ENCODE data around the gene CEPT1.
A peak's percentile ranks its signal among the peaks of the same experiment; 100 is the strongest.

CEPT1 gene

GRCh38 chr1:111225717-111226400, 85.8 kb downstream of the CEPT1 start:
- H3K4me3 ChIP-seq (ENCODE audit: control insufficient read depth, low read depth, low read length): no peak overlapping the region
- no peak for TF ChIP-seq CTCF (conservative IDR thresholded peaks at IDR 0.05; ENCODE audit: control insufficient read depth, insufficient read depth, low read depth, low read length)
- DNase-seq (ENCODE audit: low read depth): no peak

- H3K4me3 ChIP-seq (ENCODE audit: control insufficient read depth, low read depth, low read length): no peak within 1 kb of the TSS
- TF ChIP-seq CTCF (conservative IDR thresholded peaks at IDR 0.05; ENCODE audit: control insufficient read depth, insufficient read depth, low read depth, low read length): no peak
- DNase-seq (ENCODE audit: low read depth): peak; percentile 69
These were observed 87.4 kb downstream of the CEPT1 start, which contains the start of gene CHI3L2 for GRCh38 chr1:111227434-111227833. Gene CHI3L2 (plus strand): TSS chr1:111227713. CDS start chr1:111227730, 17 bp downstream.

GRCh38 chr1:111227851-111228747, 88.1 kb downstream of the CEPT1 start:
- H3K4me3 ChIP-seq (ENCODE audit: control insufficient read depth, low read depth, low read length): no peak overlapping the region
- peak; percentile 93 for DNase-seq (ENCODE audit: low read depth)
- TF ChIP-seq CTCF (conservative IDR thresholded peaks at IDR 0.05; ENCODE audit: control insufficient read depth, insufficient read depth, low read depth, low read length): no peak

- no peak for TF ChIP-seq CTCF (conservative IDR thresholded peaks at IDR 0.05; ENCODE audit: control insufficient read depth, insufficient read depth, low read depth, low read length)
- H3K4me3 ChIP-seq (ENCODE audit: control insufficient read depth, low read depth, low read length): no peak overlapping the region
These were observed 88.7 kb downstream of the CEPT1 start for GRCh38 chr1:111228748-111229126.

GRCh38 chr1:111232134-111232533, 92.1 kb downstream of the CEPT1 start:
- no peak for TF ChIP-seq CTCF (conservative IDR thresholded peaks at IDR 0.05; ENCODE audit: control insufficient read depth, insufficient read depth, low read depth, low read length)
- DNase-seq (ENCODE audit: low read depth): no peak
- no peak overlapping the region for H3K4me3 ChIP-seq (ENCODE audit: control insufficient read depth, low read depth, low read length)

More at GRCh38 chr1:111228748-111229126, 88.7 kb downstream of the CEPT1 start:
- no peak for DNase-seq (ENCODE audit: low read depth)

- DNase-seq (ENCODE audit: low read depth): peak; percentile 33
These were observed 94.2 kb downstream of the CEPT1 start for GRCh38 chr1:111234258-111234657.

More at GRCh38 chr1:111234258-111234657, 94.2 kb downstream of the CEPT1 start:
- TF ChIP-seq CTCF (conservative IDR thresholded peaks at IDR 0.05; ENCODE audit: control insufficient read depth, insufficient read depth, low read depth, low read length): no peak
- no peak overlapping the region for H3K4me3 ChIP-seq (ENCODE audit: control insufficient read depth, low read depth, low read length)

All from fibroblast of mammary gland (primary cell).